IMR-90 (cell line): Measurements from ENCODE around the gene PSMA7. TPM values are rescaled to one million over a fixed set of nuclear protein-coding genes. Genes with fewer than 3 reads are reported as not detected.

Source experiments
- ATAC-seq: fragments of 200-7000 bp; cut with Tn5 transposase; 2 replicates; pipeline ENCODE4 v1.9.1; 2020; ENCODE audit warnings: low read depth, mild to moderate bottlenecking, moderate library complexity
- BruUV-seq: library from RNA; stranded (reverse); fragments of 400-500 nt; replicated peaks from 2 replicates; lab custom pipeline; 2021; lab: Mats Ljungman, UMichigan
- CTCF ChIA-PET: fragments of 300-600 bp; formaldehyde crosslinking; extraction: SDS; loops from one replicate; lab custom pipeline; 2021; ENCODE audit warnings: antibody characterized with exemption; lab: Yijun Ruan, JAX
- POLR2A ChIA-PET: fragments of 300-600 bp; sonication (Branson Sonifier 250); formaldehyde crosslinking; loops from one replicate; lab custom pipeline; 2022; ENCODE audit warnings: antibody characterized with exemption; ENCODE audit not compliant: unreplicated experiment; lab: Charles Lee
- DNase-seq: peaks from one replicate; pipeline ENCODE4 v3.0.0; 2013
- H2AFZ ChIP-seq: replicated peaks from 2 replicates; pipeline ENCODE3; 2013; ENCODE audit warnings: low read length, mild to moderate bottlenecking; ENCODE audit not compliant: poor library complexity
- H2AK5ac ChIP-seq: 2 replicates; pipeline ENCODE4 v1.6.1; 2013; ENCODE audit warnings: low read depth, low read length, inconsistent platforms
- H2AK9ac ChIP-seq: replicated peaks from 2 replicates; pipeline ENCODE3; 2013; ENCODE audit warnings: mild to moderate bottlenecking, low read depth, low read length, moderate library complexity; ENCODE audit not compliant: poor library complexity
- H2BK120ac ChIP-seq: 2 replicates; pipeline ENCODE4 v1.6.1; 2013; ENCODE audit warnings: low read depth, low read length, inconsistent platforms
- H2BK15ac ChIP-seq: 3 replicates; pipeline ENCODE4 v1.6.1; 2013; ENCODE audit warnings: low read depth, low read length, inconsistent platforms
- H2BK20ac ChIP-seq: 2 replicates; pipeline ENCODE4 v1.6.1; 2013; ENCODE audit warnings: low read depth, mild to moderate bottlenecking, inconsistent platforms, low read length, moderate library complexity
- H2BK5ac ChIP-seq: 2 replicates; pipeline ENCODE4 v1.6.1; 2013; ENCODE audit warnings: mild to moderate bottlenecking, low read depth, low read length, inconsistent platforms; ENCODE audit not compliant: poor library complexity, severe bottlenecking
- H3K14ac ChIP-seq: replicated peaks from 2 replicates; pipeline ENCODE4 v1.6.1; 2013; ENCODE audit warnings: low read depth, low read length, inconsistent platforms
- H3K18ac ChIP-seq: 2 replicates; pipeline ENCODE4 v1.6.1; 2013; ENCODE audit warnings: low read depth, low read length, control low read depth
- H3K23ac ChIP-seq: 2 replicates; pipeline ENCODE4 v1.6.1; 2013; ENCODE audit warnings: low read depth, low read length, inconsistent platforms
- H3K27ac ChIP-seq: 2 replicates; pipeline ENCODE4 v1.5.1; 2013; ENCODE audit warnings: mild to moderate bottlenecking, control low read depth, low read length; ENCODE audit not compliant: insufficient read depth
- H3K27me3 ChIP-seq: 2 replicates; pipeline ENCODE4 v1.6.1; 2013; ENCODE audit warnings: low read length; ENCODE audit not compliant: control insufficient read depth, insufficient read depth
- H3K36me3 ChIP-seq: 2 replicates; pipeline ENCODE4 v1.6.1; 2013; ENCODE audit warnings: low read length, mixed read lengths; ENCODE audit not compliant: control insufficient read depth, insufficient read depth
- H3K4ac ChIP-seq: 2 replicates; pipeline ENCODE4 v1.6.1; 2013; ENCODE audit warnings: low read depth, low read length, inconsistent platforms
- H3K4me1 ChIP-seq: 2 replicates; pipeline ENCODE4 v1.6.1; 2013; ENCODE audit warnings: low read length, mixed read lengths; ENCODE audit not compliant: control insufficient read depth, insufficient read depth
- H3K4me2 ChIP-seq: 2 replicates; pipeline ENCODE4 v1.6.1; 2013; ENCODE audit warnings: low read depth, mild to moderate bottlenecking, control low read depth, low read length, moderate library complexity
- H3K4me3 ChIP-seq: 2 replicates; pipeline ENCODE4 v1.5.1; 2013; ENCODE audit warnings: low read depth, mild to moderate bottlenecking, control low read depth, low read length, moderate library complexity; ENCODE audit not compliant: insufficient read depth
- H3K56ac ChIP-seq: 2 replicates; pipeline ENCODE4 v1.6.1; 2013; ENCODE audit warnings: low read length, inconsistent platforms; ENCODE audit not compliant: insufficient read depth; ENCODE audit errors: extremely low read depth
- H3K79me1 ChIP-seq, 2 experiments: 2 replicates each; pipeline ENCODE4 v1.6.1; 2013; ENCODE audit warnings: low read length in 2 of 2, inconsistent platforms in 1 of 2, low read depth in 1 of 2
- H3K9ac ChIP-seq: 2 replicates; pipeline ENCODE4 v1.6.1; 2013; ENCODE audit warnings: low read depth, low read length, control low read depth
- H3K9me1 ChIP-seq: 2 replicates; pipeline ENCODE4 v1.6.1; 2013; ENCODE audit warnings: low read length, inconsistent platforms; ENCODE audit not compliant: insufficient read depth
- H3K9me3 ChIP-seq: 2 replicates; pipeline ENCODE4 v1.6.1; 2013; ENCODE audit warnings: low read length; ENCODE audit not compliant: control insufficient read depth, insufficient read depth
- H4K20me1 ChIP-seq: 2 replicates; pipeline ENCODE4 v1.6.1; 2013; ENCODE audit warnings: low read length, inconsistent platforms; ENCODE audit not compliant: insufficient read depth
- H4K5ac ChIP-seq: 2 replicates; pipeline ENCODE4 v1.6.1; 2013; ENCODE audit warnings: mild to moderate bottlenecking, low read depth, low read length, control low read depth
- H4K8ac ChIP-seq, 2 experiments: 2 replicates each; pipeline ENCODE4 v1.6.1; 2013; ENCODE audit warnings: low read depth in 2 of 2, low read length in 2 of 2, control low read depth in 1 of 2, inconsistent platforms in 1 of 2
- H4K91ac ChIP-seq: 2 replicates; pipeline ENCODE4 v1.6.1; 2013; ENCODE audit warnings: low read depth, low read length, inconsistent platforms; ENCODE audit not compliant: insufficient read depth
- CHD1 ChIP-seq: IDR thresholded peaks from 2 replicates; pipeline ENCODE4 v1.6.1; 2012; ENCODE audit warnings: low read depth, low read length, improper control_type of control experiment
- MAFK ChIP-seq: IDR thresholded peaks from 2 replicates; pipeline ENCODE4 v1.6.1; 2012; ENCODE audit warnings: low read depth, low read length, improper control_type of control experiment
- MAZ ChIP-seq: IDR thresholded peaks from 2 replicates; pipeline ENCODE4 v1.6.1; 2012; ENCODE audit warnings: low read depth, mild to moderate bottlenecking, low read length, improper control_type of control experiment, moderate library complexity, borderline replicate concordance
- POLR2A ChIP-seq: IDR thresholded peaks from 2 replicates; pipeline ENCODE4 v1.6.1; 2012; ENCODE audit warnings: mild to moderate bottlenecking, low read depth, low read length
- RAD21 ChIP-seq: IDR thresholded peaks from 2 replicates; pipeline ENCODE4 v1.6.1; 2012; ENCODE audit warnings: low read length, improper control_type of control experiment
- WGBS, 2 experiments: methylation state at CpG; one replicate each; pipeline versions ENCODE4 v1.1.5 to v1.1.7; 2013; ENCODE audit warnings: missing lambda C conversion rate in 2 of 2; ENCODE audit not compliant: insufficient read length in 1 of 2; ENCODE audit errors: extremely low coverage in 2 of 2; 5-methylcytosine and 5-hydroxymethylcytosine counted together
- dilution Hi-C: fragments of 300-500 bp; cut with HindIII; formaldehyde crosslinking; loops from one replicate; pipeline ENCODE4 v1.14.3; 2018; ENCODE audit warnings: low sequenced_read_pairs; ENCODE audit not compliant: unreplicated experiment
- in situ Hi-C: fragments of 300-500 bp; cut with MboI; formaldehyde crosslinking; loops from 3 replicates; pipeline ENCODE4 v1.14.3; 2019; ENCODE audit warnings: low sequenced_read_pairs, inconsistent platforms, mixed read lengths
- intact Hi-C: fragments of 100-400 bp; cut with micrococcal nuclease; formaldehyde crosslinking; loops from 2 replicates; pipeline ENCODE4 v1.10.0; 2022
- polyA plus RNA-seq, 3 experiments: library from polyadenylated mRNA; depleted of rRNA; stranded (reverse); fragments of >200 nt; gene quantifications; 2 replicates each; pipeline ENCODE4 v1.2.3, GENCODE V29; 2012; ENCODE audit warnings: low replicate concordance in 1 of 3
- total RNA-seq: library from RNA; depleted of rRNA; stranded (reverse); fragments of >200 nt; gene quantifications from 2 replicates; pipeline ENCODE4 v1.2.3, GENCODE V29; 2012
- TF ChIP-seq, protein P1 (sequence below): fragments of 150-350 bp; IDR thresholded peaks from 2 replicates; pipeline ENCODE4 v1.6.1; 2016; ENCODE audit warnings: low read depth, mild to moderate bottlenecking, low read length, moderate library complexity, borderline replicate concordance

PSMA7 gene
- total and polyA plus RNA-seq, 2 of the 4 experiments (the other 2 are of a cell fraction): 417 to 458 TPM

DNA sequence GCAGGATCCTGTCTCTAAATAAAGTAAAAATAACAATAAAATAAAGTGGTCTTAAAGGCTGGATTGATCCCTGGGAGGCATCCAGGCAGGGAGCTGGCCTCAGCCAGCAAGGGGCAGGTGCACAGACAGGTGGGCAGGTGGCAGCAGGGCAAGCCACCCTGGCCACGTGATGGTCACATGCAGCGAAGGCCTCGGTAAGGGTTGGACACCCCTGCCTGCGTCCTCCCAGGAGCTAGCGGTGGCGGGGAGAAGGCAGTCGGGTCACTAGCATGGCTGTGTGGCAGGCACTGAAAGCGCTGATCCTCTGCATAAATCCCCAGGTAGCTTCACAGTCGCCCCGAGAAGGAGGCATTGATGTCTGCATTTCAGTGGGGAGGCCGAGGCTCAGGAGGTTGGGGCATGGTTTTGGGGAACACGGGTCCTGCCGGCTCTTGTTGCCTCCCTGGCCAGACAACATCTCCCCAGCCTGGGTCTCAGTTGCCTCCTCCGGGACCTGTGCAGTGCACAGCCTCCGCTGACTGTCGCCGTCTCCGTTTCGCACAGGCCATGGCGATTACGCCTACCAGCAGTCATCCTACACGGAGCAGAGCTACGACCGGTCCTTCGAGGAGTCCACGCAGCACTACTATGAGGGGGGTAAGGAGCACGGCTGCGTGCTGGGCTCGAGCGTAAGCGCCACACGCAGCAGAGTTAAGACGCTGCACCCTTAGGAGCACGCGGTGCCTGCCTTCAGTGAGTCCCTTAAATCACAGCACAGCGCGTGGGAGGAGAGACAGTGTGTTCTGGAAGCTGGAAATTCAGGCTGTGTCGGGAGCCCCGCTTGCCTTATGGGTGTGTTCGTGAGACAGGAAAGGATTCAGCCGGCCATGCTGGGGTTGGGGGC is 21.9 kb upstream of the PSMA7 start:
- Histone ChIP-seq H2BK120ac (no peak overlapping the region), H4K91ac (no peak overlapping the region), H3K4me2 (no peak overlapping the region), H3K4me1 (peaks cover 3% of the 10 kb centered on the region), H3K36me3 (peaks cover 60% of the 10 kb centered on the region), H3K14ac (no peak overlapping the region), H3K23ac (no peak overlapping the region), H3K27me3 (no peaks in the 10 kb centered on the region), H3K9ac (no peak overlapping the region), H3K9me1 (peaks cover 10% of the 10 kb centered on the region; the same call in 1 of the 2 replicates), H4K20me1 (peaks cover 4% of the 10 kb centered on the region), H3K27ac (no peak overlapping the region), H3K4me3 (no peak overlapping the region), H3K18ac (no peak overlapping the region), H4K8ac (no peak overlapping the region), H2AFZ (no peak overlapping the region), H3K9me3 (no peaks in the 10 kb centered on the region), H2AK5ac (no peak overlapping the region), H2AK9ac (no peak overlapping the region), H3K79me1 (peaks cover 8 to 24% of the 10 kb centered on the region in 2 experiments; a peak in 3 of 4 replicates), H2BK20ac (no peak overlapping the region), H2BK15ac (no peak overlapping the region), H4K5ac (no peak overlapping the region), H3K56ac (no peak overlapping the region), H3K4ac (no peak overlapping the region), H2BK5ac (no peak overlapping the region)
- intact Hi-C loops: no loop called here
- BruUV-seq: no TSS peak
- WGBS, 2 experiments: 97% methylated on average over 28 of the region's 41 CpGs; no CpG with 5 or more reads in 1 of the 2 experiments
- ChIA-PET POLR2A (no interaction called here), CTCF (no interaction called here)
- TF ChIP-seq, protein P1, sequence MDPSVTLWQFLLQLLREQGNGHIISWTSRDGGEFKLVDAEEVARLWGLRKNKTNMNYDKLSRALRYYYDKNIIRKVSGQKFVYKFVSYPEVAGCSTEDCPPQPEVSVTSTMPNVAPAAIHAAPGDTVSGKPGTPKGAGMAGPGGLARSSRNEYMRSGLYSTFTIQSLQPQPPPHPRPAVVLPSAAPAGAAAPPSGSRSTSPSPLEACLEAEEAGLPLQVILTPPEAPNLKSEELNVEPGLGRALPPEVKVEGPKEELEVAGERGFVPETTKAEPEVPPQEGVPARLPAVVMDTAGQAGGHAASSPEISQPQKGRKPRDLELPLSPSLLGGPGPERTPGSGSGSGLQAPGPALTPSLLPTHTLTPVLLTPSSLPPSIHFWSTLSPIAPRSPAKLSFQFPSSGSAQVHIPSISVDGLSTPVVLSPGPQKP: no peak
- TF ChIP-seq MAZ (no peak), CHD1 (no peak), POLR2A (no peak), RAD21 (no peak), MAFK (no peak)
- DNase-seq: no peak
- ATAC-seq: no peak
- dilution Hi-C loops: no loop called here
- in situ Hi-C loops: no loop called here
